GM18873 (cell line): ENCODE data around the gene SLC7A8.

ENCODE experiments used
- ATAC-seq: cut with Tn5 transposase; IDR thresholded peaks from one replicate; pipeline ENCODE4 v1.9.1; 2021; ENCODE audit warnings: mild to moderate bottlenecking, moderate library complexity, moderate number of reproducible peaks; ENCODE audit not compliant: unreplicated experiment, low FRiP score

Gene SLC7A8

GRCh38 chr14:23183158-23183470 lies 346 bp downstream of the SLC7A8 start:
- ATAC-seq, result no peak

- no peak for ATAC-seq
Observed at GRCh38 chr14:23182372-23183157, 895 bp downstream of the SLC7A8 start.

GRCh38 chr14:23181946-23182345 lies 1.5 kb downstream of the SLC7A8 start:
- no peak for ATAC-seq

GRCh38 chr14:23181453-23181852 lies 2.0 kb downstream of the SLC7A8 start:
- no peak for ATAC-seq

- ATAC-seq, result no peak
Observed at GRCh38 chr14:23177181-23177580, 6.3 kb downstream of the SLC7A8 start.

GRCh38 chr14:23175823-23176222 lies 7.6 kb downstream of the SLC7A8 start:
- no peak for ATAC-seq

GRCh38 chr14:23174296-23175184 lies 8.9 kb downstream of the SLC7A8 start:
- ATAC-seq, result no peak

- no peak for ATAC-seq
Observed at GRCh38 chr14:23173796-23174195, 9.7 kb downstream of the SLC7A8 start.

- no peak for ATAC-seq
Observed at GRCh38 chr14:23173031-23173430, 10.4 kb downstream of the SLC7A8 start.

- no peak for ATAC-seq
Observed at GRCh38 chr14:23172574-23172973, 10.9 kb downstream of the SLC7A8 start.

- no peak for ATAC-seq
Observed at GRCh38 chr14:23172096-23172495, 11.4 kb downstream of the SLC7A8 start.

GRCh38 chr14:23171222-23171975 lies 12.1 kb downstream of the SLC7A8 start:
- ATAC-seq, result no peak

- ATAC-seq, result no peak
Observed at GRCh38 chr14:23169622-23170021, 13.8 kb downstream of the SLC7A8 start.

- no peak for ATAC-seq
Observed at GRCh38 chr14:23168246-23168645, 15.2 kb downstream of the SLC7A8 start.

- ATAC-seq, result no peak
Observed at GRCh38 chr14:23167116-23167847, 16.2 kb downstream of the SLC7A8 start.

- no peak for ATAC-seq
Observed at GRCh38 chr14:23164949-23165348, 18.5 kb downstream of the SLC7A8 start.

- no peak for ATAC-seq
Observed at GRCh38 chr14:23164250-23164649, 19.2 kb downstream of the SLC7A8 start.

- ATAC-seq, result no peak
Observed at GRCh38 chr14:23163830-23164229, 19.6 kb downstream of the SLC7A8 start.

GRCh38 chr14:23162800-23163199 lies 20.7 kb downstream of the SLC7A8 start:
- no peak for ATAC-seq

GRCh38 chr14:23162005-23162404 lies 21.5 kb downstream of the SLC7A8 start:
- no peak for ATAC-seq
